Measurements from ENCODE around the gene FHAD1. TPM values are rescaled to one million over a fixed set of nuclear protein-coding genes. Genes with fewer than 3 reads are reported as not detected.

FHAD1 gene
- total RNA-seq, 1 experiment from 2014 or later = 1.9 TPM

DNA sequence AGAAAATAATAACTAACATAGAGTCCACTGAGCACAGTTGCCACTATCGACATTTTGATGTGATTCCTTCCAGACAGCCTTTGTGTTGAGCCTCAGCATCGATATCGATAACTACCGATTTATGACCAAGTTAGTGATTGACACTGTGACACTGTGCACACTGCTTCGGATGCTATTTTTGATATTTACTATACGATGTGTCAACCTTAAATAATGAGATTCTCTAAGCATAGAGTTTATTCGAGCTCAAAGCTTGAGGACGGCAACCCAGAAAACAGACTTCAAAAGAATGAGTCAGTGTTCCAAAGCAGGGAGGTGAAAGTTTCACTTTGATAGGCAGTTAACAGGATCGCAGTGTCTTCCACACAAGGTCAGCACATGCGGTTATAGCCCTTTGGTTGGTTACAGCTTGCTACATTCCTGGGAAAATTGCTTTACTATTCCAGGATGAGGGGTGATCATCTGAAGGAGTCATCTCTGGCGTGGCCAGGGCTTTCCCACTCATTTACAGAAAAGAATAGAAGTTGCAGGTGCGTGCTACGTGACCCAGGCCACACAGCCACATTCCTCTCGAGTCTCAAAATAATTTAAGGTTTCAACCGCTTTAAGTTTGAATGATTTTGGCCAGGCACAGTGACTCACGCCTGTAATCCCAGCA, 109.1 kb downstream of the FHAD1 start:
- no peaks in the 10 kb centered on the region for H4K20me1 ChIP-seq (ENCODE audit: control insufficient read depth, insufficient read depth, insufficient read length)
- Mint-ChIP-seq H3K36me3 (ENCODE audit: insufficient read depth in 1 of 3, low read depth in 3 of 3) (no peaks in the 10 kb centered on the region), H3K4me1 (peaks cover 8 to 14% of the 10 kb centered on the region in 2 experiments), H3K27me3 (ENCODE audit: low read depth) (peaks cover 21% of the 10 kb centered on the region), H3K9me3 (no peaks in the 10 kb centered on the region), H3K4me3 (no peak overlapping the region), H3K27ac (no peak overlapping the region)
- TF ChIP-seq, protein P1, sequence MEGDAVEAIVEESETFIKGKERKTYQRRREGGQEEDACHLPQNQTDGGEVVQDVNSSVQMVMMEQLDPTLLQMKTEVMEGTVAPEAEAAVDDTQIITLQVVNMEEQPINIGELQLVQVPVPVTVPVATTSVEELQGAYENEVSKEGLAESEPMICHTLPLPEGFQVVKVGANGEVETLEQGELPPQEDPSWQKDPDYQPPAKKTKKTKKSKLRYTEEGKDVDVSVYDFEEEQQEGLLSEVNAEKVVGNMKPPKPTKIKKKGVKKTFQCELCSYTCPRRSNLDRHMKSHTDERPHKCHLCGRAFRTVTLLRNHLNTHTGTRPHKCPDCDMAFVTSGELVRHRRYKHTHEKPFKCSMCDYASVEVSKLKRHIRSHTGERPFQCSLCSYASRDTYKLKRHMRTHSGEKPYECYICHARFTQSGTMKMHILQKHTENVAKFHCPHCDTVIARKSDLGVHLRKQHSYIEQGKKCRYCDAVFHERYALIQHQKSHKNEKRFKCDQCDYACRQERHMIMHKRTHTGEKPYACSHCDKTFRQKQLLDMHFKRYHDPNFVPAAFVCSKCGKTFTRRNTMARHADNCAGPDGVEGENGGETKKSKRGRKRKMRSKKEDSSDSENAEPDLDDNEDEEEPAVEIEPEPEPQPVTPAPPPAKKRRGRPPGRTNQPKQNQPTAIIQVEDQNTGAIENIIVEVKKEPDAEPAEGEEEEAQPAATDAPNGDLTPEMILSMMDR (conservative IDR thresholded peaks at IDR 0.05) = no peak
- no peak overlapping the region for H3K4me2 ChIP-seq (ENCODE audit: insufficient read depth, insufficient read length, low read length)
- H3K56ac ChIP-seq (ENCODE audit: insufficient read length, low read depth, low read length) = no peak overlapping the region
- no peak overlapping the region for H2BK120ac ChIP-seq (ENCODE audit: low read depth, low read length, poor library complexity, severe bottlenecking)
- no peak overlapping the region for H4K91ac ChIP-seq (ENCODE audit: insufficient read length, low read depth, low read length)
- no peak overlapping the region for H2BK5ac ChIP-seq (ENCODE audit: insufficient read length, low read length)
- H3K27ac ChIP-seq (ENCODE audit: insufficient read length, low read depth, low read length) = no peak overlapping the region
- H3K4ac ChIP-seq (ENCODE audit: low read depth, low read length) = no peak overlapping the region
- no peaks in the 10 kb centered on the region for H3K23me2 ChIP-seq (ENCODE audit: insufficient read length, low read depth, low read length, poor library complexity, severe bottlenecking)
- H3K79me1 ChIP-seq (ENCODE audit: insufficient read depth, low read depth, low read length, poor library complexity, severe bottlenecking) = no peaks in the 10 kb centered on the region
- no peaks in the 10 kb centered on the region for H3K9me3 ChIP-seq (ENCODE audit: control insufficient read depth, low read depth, low read length)
- H2BK15ac ChIP-seq (ENCODE audit: low read depth, low read length) = no peak overlapping the region
- WGBS (ENCODE audit: extremely low coverage, insufficient read length, low lambda C conversion rate) = no CpG with 5 or more reads among the region's 16 CpGs
- H4K8ac ChIP-seq (replicated peaks; ENCODE audit: insufficient read length, low read depth, low read length) = no peak overlapping the region
- no peaks in the 10 kb centered on the region for H3K79me2 ChIP-seq (ENCODE audit: insufficient read depth, low read length)
- no peak overlapping the region for H2AK5ac ChIP-seq (ENCODE audit: insufficient read length, low read length)
- no peaks in the 10 kb centered on the region for H3K4me1 ChIP-seq (ENCODE audit: insufficient read depth, low read length)
- no peak overlapping the region for H2BK20ac ChIP-seq (ENCODE audit: low read depth, low read length, poor library complexity, severe bottlenecking)
- no peak overlapping the region for H3K9ac ChIP-seq (ENCODE audit: extremely low read depth, insufficient read length, low read length)
- H3K23ac ChIP-seq (ENCODE audit: insufficient read length, low read depth, low read length) = no peak overlapping the region
- H3T11ph ChIP-seq (ENCODE audit: low read length) = no peak overlapping the region
- H4K5ac ChIP-seq (ENCODE audit: insufficient read length, low read depth, low read length) = no peak overlapping the region
- H2AFZ ChIP-seq (ENCODE audit: low read length) = no peak overlapping the region
- no peak overlapping the region for H2BK12ac ChIP-seq (ENCODE audit: insufficient read length, low read depth, low read length)
- H3K14ac ChIP-seq (ENCODE audit: insufficient read depth, low read length) = no peak overlapping the region
- no peaks in the 10 kb centered on the region for H3K27me3 ChIP-seq (ENCODE audit: insufficient read depth, low read length)
- no peak for DNase-seq
- H3K18ac ChIP-seq (ENCODE audit: insufficient read length, low read depth, low read length) = no peak overlapping the region
